HG02938 (cell line): ENCODE measurements around the gene RNF44.
"Not testable (repeated sequence)": the region's sequence is repeated elsewhere in the genome, so short reads cannot be mapped to it uniquely, and the experiment has no call there.

Experiments used
- ATAC-seq: cut with Tn5 transposase; IDR thresholded peaks from one replicate; pipeline ENCODE4 v1.9.1; 2021; ENCODE audit warnings: mild to moderate bottlenecking, moderate library complexity; ENCODE audit not compliant: unreplicated experiment

Gene RNF44

GRCh38 chr5:176521699-176522263, 15.4 kb downstream of the RNF44 start:
- no peak for ATAC-seq

GRCh38 chr5:176521286-176521685, 15.9 kb downstream of the RNF44 start:
- no peak for ATAC-seq

GRCh38 chr5:176519810-176520720, 17.1 kb downstream of the RNF44 start:
- no peak for ATAC-seq

GRCh38 chr5:176517053-176517661, 20.0 kb downstream of the RNF44 start:
- ATAC-seq: no peak

DNA sequence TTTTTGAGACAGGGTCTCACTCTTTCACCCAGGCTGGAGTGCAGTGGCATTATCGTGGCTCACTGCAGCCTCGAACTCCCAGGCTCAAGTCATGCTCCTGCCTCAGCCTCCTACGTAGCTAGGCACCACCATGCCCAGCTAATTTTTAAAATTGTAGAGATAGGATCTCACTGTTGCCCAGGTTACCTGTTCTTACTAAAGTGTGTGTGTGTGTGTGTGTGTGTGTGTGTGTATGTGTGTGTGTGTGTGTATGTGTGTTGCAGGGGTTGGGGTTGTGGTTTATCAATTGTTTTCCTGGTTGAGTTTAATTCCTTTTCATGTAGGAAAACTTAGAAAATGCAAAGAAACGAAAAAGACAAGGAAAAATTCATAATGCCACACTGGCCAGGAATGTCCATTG, 21.8 kb downstream of the RNF44 start:
- no peak for ATAC-seq

- ATAC-seq: no peak
These were observed 22.8 kb downstream of the RNF44 start for GRCh38 chr5:176514244-176514950.

DNA sequence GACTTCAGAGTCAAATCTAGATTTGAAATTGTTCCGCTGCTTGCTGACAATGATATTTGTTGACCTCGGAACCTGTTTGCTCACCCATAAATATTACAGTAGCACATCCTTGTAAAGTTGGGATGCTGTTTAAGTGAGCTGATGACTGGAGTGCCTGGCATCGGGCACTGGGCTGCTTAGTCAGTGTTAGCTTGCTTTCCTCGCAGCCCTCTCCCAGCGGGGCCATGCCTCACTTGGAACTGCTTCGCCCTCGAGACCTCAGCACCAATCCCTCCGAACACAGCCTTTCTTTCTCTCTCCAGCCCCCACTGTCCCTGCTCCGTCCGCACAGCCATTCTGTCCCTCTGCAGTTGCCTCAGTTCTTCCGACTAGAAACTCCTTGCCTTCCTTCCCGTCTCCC, 23.4 kb downstream of the RNF44 start:
- ATAC-seq: no peak

DNA sequence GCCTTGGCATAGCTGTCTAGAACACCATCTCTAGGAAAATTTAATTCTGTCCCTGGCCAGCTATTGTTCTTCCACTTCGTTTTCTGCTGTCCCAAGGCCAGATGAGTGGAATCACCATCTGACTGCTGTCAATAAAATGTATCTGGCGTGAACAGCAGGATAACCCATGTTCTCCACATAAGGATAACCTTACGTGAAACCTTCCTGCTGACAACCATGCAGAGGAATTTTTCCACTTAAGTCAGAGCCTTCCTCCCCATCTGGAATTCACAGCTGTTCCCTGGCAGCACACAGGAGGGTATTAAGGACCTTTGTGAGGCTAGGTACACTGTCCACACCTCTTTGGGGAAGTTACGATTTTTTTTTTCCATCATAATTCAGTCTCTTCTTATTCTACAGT, 28.6 kb downstream of the RNF44 start:
- ATAC-seq: no peak

DNA sequence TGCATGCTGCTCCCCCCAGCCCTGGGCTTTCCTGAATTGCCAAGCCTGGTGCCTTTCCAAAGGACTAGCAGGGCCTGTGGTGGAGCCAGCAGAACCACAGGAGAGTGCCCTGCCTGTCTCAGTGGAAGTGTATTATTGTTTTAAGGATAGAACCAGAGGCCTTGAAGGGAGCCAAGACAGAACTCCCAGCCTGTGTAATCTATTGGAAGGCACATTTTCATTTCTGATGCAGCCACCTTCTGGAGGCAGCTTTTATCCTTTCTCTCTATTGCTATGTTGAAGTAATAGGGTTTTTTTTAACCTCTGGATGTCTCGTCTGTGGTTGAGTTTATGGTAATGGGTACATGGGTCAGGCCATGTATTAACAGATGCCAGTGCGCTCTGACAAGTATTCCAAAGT, 29.3 kb downstream of the RNF44 start:
- no peak for ATAC-seq

DNA sequence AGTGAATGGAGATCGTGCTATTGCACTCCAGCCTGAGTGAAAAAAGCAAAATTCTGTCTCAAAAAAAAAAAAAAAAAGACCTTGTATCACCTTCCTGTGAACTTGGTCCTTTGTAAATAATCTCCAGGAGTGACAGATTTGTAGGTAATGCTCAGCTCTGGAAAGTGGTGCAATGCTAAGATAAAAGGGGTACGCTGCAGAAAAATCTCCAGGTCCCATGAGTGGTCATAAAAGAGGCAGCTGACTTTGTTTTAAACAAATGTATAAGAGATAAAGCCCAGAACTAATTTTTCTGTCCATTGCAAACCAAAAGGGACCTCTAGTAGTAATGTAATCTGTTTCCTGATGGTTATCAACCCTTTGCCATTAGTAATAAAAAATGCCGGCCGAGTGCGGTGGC, 33.7 kb downstream of the RNF44 start:
- ATAC-seq: no peak

DNA sequence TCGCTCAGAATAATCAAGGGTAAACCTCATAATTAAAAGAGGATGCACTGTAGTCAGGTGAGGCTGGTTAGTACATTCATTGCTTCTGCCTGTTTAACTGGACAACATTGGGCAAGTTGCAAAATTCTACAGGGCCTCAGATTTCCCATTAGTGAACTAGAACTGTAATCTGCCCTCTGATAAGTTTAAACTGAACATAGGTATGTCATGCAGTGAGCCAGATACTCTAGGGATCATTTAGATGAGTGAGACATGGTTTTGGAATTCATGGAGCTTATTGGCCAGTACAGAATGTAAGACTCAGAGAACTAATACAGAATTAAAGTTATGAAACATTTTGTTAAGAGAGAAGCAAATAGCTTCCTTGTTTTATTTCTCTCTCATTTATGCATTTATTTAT, 35.9 kb downstream of the RNF44 start:
- ATAC-seq: no peak

GRCh38 chr5:176500511-176500910, 36.7 kb downstream of the RNF44 start:
- ATAC-seq: no peak

GRCh38 chr5:176499273-176499672, 37.9 kb downstream of the RNF44 start:
- ATAC-seq: no peak

GRCh38 chr5:176497852-176498251, 39.4 kb downstream of the RNF44 start:
- ATAC-seq: no peak

DNA sequence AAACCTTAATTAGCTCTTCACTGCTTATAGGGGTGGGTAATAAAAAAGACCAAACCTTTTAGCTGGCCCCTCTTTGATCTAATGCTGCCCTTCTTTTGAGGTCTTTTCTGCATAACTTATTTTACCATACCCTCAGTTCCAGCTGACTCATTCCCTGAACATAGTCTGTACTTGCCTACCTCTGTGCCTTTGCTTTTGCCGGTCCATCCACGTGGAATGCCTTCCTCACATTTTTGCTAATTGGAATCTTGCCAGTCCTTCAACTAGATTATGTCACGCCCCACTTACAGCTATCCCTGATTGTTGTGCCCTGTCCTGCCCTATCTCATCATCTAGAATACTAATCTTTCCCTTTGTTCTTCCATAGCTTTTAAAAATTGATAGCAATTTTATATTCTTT, 44.8 kb downstream of the RNF44 start:
- no peak for ATAC-seq

DNA sequence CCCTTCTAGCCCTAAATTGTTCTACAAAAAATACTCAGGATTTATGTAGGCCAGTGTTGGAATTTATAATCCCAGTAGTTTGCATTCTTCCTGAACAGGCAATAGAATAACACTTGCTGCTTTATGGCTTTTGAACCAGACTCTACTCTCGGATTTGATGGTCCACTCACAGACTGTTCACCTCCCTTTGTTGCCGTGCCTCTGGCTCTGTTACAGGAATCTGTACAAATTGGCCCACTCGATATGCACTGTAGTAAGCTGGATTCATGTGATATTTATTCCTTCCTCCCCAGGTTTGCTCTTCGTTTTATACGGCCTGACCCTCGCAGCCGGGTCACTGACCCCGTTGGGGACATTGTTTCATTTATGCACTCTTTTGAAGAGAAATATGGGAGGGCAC, 45.3 kb downstream of the RNF44 start:
- ATAC-seq: no peak

DNA sequence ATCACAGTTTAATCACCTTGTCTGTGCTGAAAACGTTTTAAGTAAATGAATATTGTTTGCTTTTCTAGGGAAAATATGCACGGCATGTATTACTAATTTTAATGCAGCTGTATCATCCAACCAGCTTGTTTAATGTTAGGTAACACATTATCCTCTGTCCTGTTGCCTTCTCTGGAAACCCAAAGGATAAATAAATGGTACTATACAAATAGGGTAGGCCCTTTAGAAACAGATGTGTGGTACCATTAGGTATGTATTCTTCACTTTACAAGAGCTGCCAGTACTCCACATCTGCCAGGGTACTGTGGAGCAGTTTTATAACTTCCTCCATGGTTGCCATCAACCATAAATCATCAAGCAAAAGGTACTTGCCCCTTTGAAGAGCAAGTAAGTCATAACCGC, 46.1 kb downstream of the RNF44 start:
- ATAC-seq: no peak

GRCh38 chr5:176490301-176490700, 46.9 kb downstream of the RNF44 start:
- ATAC-seq: no peak

GRCh38 chr5:176489077-176489476, 48.1 kb downstream of the RNF44 start:
- no peak for ATAC-seq

- not testable (repeated sequence) for ATAC-seq
These were observed 50.0 kb downstream of the RNF44 start for GRCh38 chr5:176487160-176487559.

- ATAC-seq: no peak
These were observed 50.9 kb downstream of the RNF44 start for GRCh38 chr5:176486189-176486757.
